H1 (cell line): ENCODE results near the gene PASK.

Experiments used
- CREB1 ChIP-seq: IDR thresholded peaks from 2 replicates; pipeline ENCODE4 v1.6.1; 2012; ENCODE audit warnings: inconsistent platforms
- EP300 ChIP-seq, 2 experiments: IDR thresholded peaks; 1 replicate in 1 of 2; 2 replicates in 1 of 2; pipeline ENCODE4 v1.6.1; 2011 to 2012; ENCODE audit warnings: low read depth in 2 of 2, low read length in 2 of 2, mild to moderate bottlenecking in 2 of 2, borderline replicate concordance in 1 of 2, inconsistent platforms in 1 of 2, moderate library complexity in 1 of 2
- EZH2 ChIP-seq: fragments of 200-600 bp; sonication (generic); IDR thresholded peaks from 2 replicates; pipeline ENCODE4 v1.7.1; 2012; ENCODE audit warnings: low read depth, mild to moderate bottlenecking, moderate library complexity, low read length, inconsistent platforms; ENCODE audit not compliant: severe bottlenecking
- NANOG ChIP-seq: IDR thresholded peaks from 2 replicates; pipeline ENCODE4 v1.6.1; 2011; ENCODE audit warnings: low read length, low read depth, mild to moderate bottlenecking, inconsistent platforms; ENCODE audit not compliant: insufficient read depth, poor library complexity, severe bottlenecking
- POLR2A ChIP-seq, 2 experiments: IDR thresholded peaks; 1 replicate in 1 of 2; 2 replicates in 1 of 2; pipeline ENCODE4 v1.6.1; 2011; ENCODE audit warnings: low read depth in 2 of 2, low read length in 2 of 2, mild to moderate bottlenecking in 2 of 2; ENCODE audit errors: control extremely low read depth in 1 of 2
- SRF ChIP-seq: IDR thresholded peaks from 2 replicates; pipeline ENCODE4 v1.6.1; 2011; ENCODE audit warnings: mild to moderate bottlenecking, low read depth, low read length, moderate library complexity
- TEAD4 ChIP-seq: IDR thresholded peaks from 2 replicates; pipeline ENCODE4 v1.6.1; 2012; ENCODE audit warnings: low read depth, low read length, inconsistent platforms, mixed read lengths
- YY1 ChIP-seq: IDR thresholded peaks from 2 replicates; pipeline ENCODE4 v1.6.1; 2011; ENCODE audit warnings: low read depth, mild to moderate bottlenecking, low read length
- TF ChIP-seq, protein P1 (sequence below), 3 experiments: IDR thresholded peaks; 1 replicate in 2 of 3; 2 replicates in 1 of 3; pipeline versions ENCODE4 v1.5.1 to v1.6.1; 2011; ENCODE audit warnings: low read length in 3 of 3, mild to moderate bottlenecking in 3 of 3, inconsistent platforms in 2 of 3, low read depth in 1 of 3, moderate library complexity in 1 of 3; ENCODE audit not compliant: insufficient read depth in 1 of 3; ENCODE audit errors: control extremely low read depth in 1 of 3

DNA sequence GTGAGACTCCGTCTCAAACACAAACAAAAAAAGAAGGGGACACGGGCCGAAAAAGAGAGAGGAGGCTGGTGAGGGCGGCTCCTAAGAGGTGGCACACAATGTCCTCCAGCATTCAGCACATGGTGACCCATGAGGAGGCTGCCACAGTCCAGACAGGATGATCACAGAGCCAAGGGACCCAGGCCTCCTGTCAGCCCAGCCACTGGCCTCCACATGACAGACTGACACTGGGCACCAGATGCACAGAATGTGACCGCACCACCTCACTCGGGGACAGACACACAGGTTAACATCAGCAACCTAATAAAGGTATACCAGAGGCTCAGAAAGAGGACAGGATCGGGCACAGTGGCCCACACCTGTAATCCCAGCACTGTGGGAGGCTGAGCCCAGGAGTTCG lies 21.0 kb downstream of the PASK start:
- TF ChIP-seq, protein P1, sequence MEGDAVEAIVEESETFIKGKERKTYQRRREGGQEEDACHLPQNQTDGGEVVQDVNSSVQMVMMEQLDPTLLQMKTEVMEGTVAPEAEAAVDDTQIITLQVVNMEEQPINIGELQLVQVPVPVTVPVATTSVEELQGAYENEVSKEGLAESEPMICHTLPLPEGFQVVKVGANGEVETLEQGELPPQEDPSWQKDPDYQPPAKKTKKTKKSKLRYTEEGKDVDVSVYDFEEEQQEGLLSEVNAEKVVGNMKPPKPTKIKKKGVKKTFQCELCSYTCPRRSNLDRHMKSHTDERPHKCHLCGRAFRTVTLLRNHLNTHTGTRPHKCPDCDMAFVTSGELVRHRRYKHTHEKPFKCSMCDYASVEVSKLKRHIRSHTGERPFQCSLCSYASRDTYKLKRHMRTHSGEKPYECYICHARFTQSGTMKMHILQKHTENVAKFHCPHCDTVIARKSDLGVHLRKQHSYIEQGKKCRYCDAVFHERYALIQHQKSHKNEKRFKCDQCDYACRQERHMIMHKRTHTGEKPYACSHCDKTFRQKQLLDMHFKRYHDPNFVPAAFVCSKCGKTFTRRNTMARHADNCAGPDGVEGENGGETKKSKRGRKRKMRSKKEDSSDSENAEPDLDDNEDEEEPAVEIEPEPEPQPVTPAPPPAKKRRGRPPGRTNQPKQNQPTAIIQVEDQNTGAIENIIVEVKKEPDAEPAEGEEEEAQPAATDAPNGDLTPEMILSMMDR (IDR thresholded peaks at IDR 0.05; ENCODE audit: control extremely low read depth in 1 of 3, insufficient read depth in 1 of 3, low read depth in 1 of 3, low read length in 3 of 3), result no peak
- no peak for TF ChIP-seq CREB1
- TF ChIP-seq POLR2A (IDR thresholded peaks at IDR 0.05; ENCODE audit: control extremely low read depth in 1 of 2, low read depth in 2 of 2, low read length in 2 of 2), result no peak
- no peak for TF ChIP-seq EZH2
- TF ChIP-seq YY1, result no peak
- TF ChIP-seq EP300 (IDR thresholded peaks at IDR 0.05; ENCODE audit: borderline replicate concordance in 1 of 2, low read depth in 2 of 2, low read length in 2 of 2), result no peak
- no peak for TF ChIP-seq SRF
- no peak for TF ChIP-seq NANOG
- TF ChIP-seq TEAD4, result no peak
